ENCODE results near the gene PALM3.

PALM3 gene

GRCh38 chr19:14012378-14012915 is 49.4 kb downstream of the PALM3 start:
- TF ChIP-seq CTCF (IDR thresholded peaks at IDR 0.05) = no peak
- DNase-seq = no peak
- peaks cover 3% of the 10 kb centered on the region for H3K27me3 Mint-ChIP-seq (ENCODE audit: low read depth, poor library complexity)
- peaks cover 6% of the 10 kb centered on the region for H3K4me1 Mint-ChIP-seq
- H3K9me3 Mint-ChIP-seq = peaks cover 9% of the 10 kb centered on the region
- H3K36me3 Mint-ChIP-seq (ENCODE audit: low read depth) = no peaks in the 10 kb centered on the region
- no peak overlapping the region for H3K4me3 Mint-ChIP-seq
- no peak overlapping the region for H3K27ac Mint-ChIP-seq

GRCh38 chr19:14006766-14007562 is 54.9 kb downstream of the PALM3 start:
- peak; percentile 90 for DNase-seq
- Mint-ChIP-seq H3K4me3 (peak overlapping the region; percentile 94), H3K27ac (peak overlapping the region; percentile 100), H3K9me3 (no peaks in the 10 kb centered on the region), H3K4me1 (peaks cover 34% of the 10 kb centered on the region), H3K36me3 (ENCODE audit: low read depth) (no peaks in the 10 kb centered on the region), H3K27me3 (ENCODE audit: low read depth, poor library complexity) (no peaks in the 10 kb centered on the region)
- TF ChIP-seq CTCF (IDR thresholded peaks at IDR 0.05) = no peak

GRCh38 chr19:14006085-14006765 is 55.7 kb downstream of the PALM3 start, which contains the start of gene RFX1:
Gene RFX1 (minus strand): TSS chr19:14006320. CDS start chr19:13993843, 12,477 bp downstream.
- H3K27me3 Mint-ChIP-seq (ENCODE audit: low read depth, poor library complexity) = no peaks in the 10 kb centered on the region
- peak; percentile 100 for DNase-seq
- H3K9me3 Mint-ChIP-seq = peaks cover under 1% of the 10 kb centered on the region
- H3K36me3 Mint-ChIP-seq (ENCODE audit: low read depth) = peaks cover 1% of the 10 kb centered on the region
- peak within 1 kb of the TSS; percentile 94 for H3K4me3 Mint-ChIP-seq
- H3K4me1 Mint-ChIP-seq = peaks cover 34% of the 10 kb centered on the region
- H3K27ac Mint-ChIP-seq = peak within 1 kb of the TSS; percentile 100
- TF ChIP-seq CTCF (IDR thresholded peaks at IDR 0.05) = no peak

- TF ChIP-seq CTCF (IDR thresholded peaks at IDR 0.05) = no peak
Measured at GRCh38 chr19:14005349-14006084, 56.4 kb downstream of the PALM3 start.

GRCh38 chr19:14004619-14005348 is 57.1 kb downstream of the PALM3 start:
- no peak for DNase-seq
- no peaks in the 10 kb centered on the region for H3K27me3 Mint-ChIP-seq (ENCODE audit: low read depth, poor library complexity)
- H3K36me3 Mint-ChIP-seq (ENCODE audit: low read depth) = peaks cover 16% of the 10 kb centered on the region
- TF ChIP-seq CTCF (IDR thresholded peaks at IDR 0.05) = no peak
- H3K9me3 Mint-ChIP-seq = peaks cover 13% of the 10 kb centered on the region
- H3K27ac Mint-ChIP-seq = peak overlapping the region; percentile 97
- H3K4me3 Mint-ChIP-seq = peak overlapping the region; percentile 78
- peaks cover 40% of the 10 kb centered on the region for H3K4me1 Mint-ChIP-seq

More at GRCh38 chr19:14005349-14006084, 56.4 kb downstream of the PALM3 start:
- Mint-ChIP-seq H3K9me3 (peaks cover 6% of the 10 kb centered on the region), H3K27me3 (ENCODE audit: low read depth, poor library complexity) (no peaks in the 10 kb centered on the region), H3K27ac (peak overlapping the region; percentile 97), H3K4me3 (peak overlapping the region; percentile 94), H3K36me3 (ENCODE audit: low read depth) (peaks cover 8% of the 10 kb centered on the region), H3K4me1 (peaks cover 40% of the 10 kb centered on the region)
- DNase-seq = peak; percentile 96

Measured in nephron progenitor cell (in vitro differentiated cells).